ENCODE results near the gene SLC2A14. TPM values are rescaled to one million over a fixed set of nuclear protein-coding genes. Genes with fewer than 3 reads are reported as not detected.
"Not testable (repeated sequence)": the region's sequence is repeated elsewhere in the genome, so short reads cannot be mapped to it uniquely, and the experiment has no call there.

Gene SLC2A14
- polyA plus RNA-seq, 6 donors from 2014 or later: 0.58 TPM; not detected in 5

DNA sequence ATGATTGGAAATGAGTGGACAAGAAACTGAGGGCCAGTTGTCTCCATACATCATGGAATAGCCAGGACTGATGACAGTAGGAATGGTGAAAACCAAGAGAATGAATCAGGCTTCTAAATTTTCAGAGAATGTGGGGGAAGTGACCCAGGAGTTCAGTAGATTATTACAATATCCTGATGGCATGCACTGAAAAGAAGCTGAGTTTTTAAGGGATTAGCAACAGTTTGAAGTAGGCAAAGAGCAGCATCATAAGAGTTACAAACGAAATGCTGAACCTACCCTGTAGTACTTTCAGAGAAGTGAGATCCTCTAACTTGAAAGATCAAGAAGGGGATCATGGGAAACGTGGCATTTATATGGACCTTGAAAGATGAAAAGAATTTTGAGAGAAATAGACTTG is 13.2 kb downstream of the SLC2A14 start:
- Mint-ChIP-seq H3K36me3 (no peaks in the 10 kb centered on the region), H3K27ac (peak overlapping the region in 3 of 6 donors; percentile 2 to 80 (median 12)), H3K9me3 (no peaks in the 10 kb centered on the region), H3K4me3 (no peak overlapping the region), H3K27me3 (peaks cover 10 to 18% (median 13%) of the 10 kb centered on the region in 3 donors), H3K4me1 (peaks cover 9 to 10% (median 9%) of the 10 kb centered on the region in 3 donors)
- DNase-seq (no peak), ATAC-seq (ENCODE audit: low read depth in 2 of 2) (no peak)

DNA sequence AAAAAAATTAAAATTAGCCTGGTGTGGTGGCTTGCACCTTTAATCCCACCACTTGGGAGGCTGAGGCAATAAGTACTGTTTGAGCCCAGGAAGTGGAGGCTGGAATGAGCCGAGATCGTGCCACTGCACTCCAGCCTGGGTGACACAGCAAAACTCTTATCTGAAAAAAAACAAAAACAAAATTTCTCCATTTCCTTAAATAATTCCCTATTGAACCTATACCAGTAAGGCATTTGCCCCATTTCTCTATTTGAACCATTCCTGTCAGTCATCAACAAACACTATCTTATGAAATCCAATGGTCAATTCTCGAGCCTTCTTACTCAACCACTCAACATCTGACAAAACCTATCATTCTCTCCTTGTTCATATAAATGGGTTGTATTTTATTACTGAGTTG is 14.7 kb downstream of the SLC2A14 start:
- Mint-ChIP-seq H3K27me3 (peaks cover 10 to 22% (median 20%) of the 10 kb centered on the region in 3 donors), H3K4me1 (peaks cover 9 to 10% (median 9%) of the 10 kb centered on the region in 3 donors), H3K36me3 (no peaks in the 10 kb centered on the region), H3K27ac (no peak overlapping the region), H3K9me3 (no peaks in the 10 kb centered on the region), H3K4me3 (no peak overlapping the region)
- no peak for DNase-seq
- no peak for ATAC-seq (ENCODE audit: low read depth in 2 of 2)

DNA sequence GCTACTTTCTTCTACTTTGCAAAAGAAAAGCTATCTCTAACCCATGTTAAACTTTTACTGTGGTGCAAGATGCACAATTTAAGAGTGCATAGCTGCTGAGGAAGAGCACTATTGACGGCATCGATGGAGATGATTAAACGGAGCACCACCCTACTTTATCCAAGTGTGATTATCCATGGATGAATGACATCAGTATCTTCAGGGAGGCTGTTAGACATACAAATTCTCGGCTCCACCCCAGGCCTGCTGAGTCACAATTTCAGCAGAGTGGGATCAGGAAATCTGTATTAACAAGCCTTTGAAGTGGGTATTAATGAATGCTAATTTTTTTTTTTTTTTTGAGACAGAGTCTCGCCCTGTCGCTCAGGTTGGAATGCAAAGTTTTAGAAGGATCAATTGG is 16.2 kb downstream of the SLC2A14 start:
- Mint-ChIP-seq H3K36me3 (no peaks in the 10 kb centered on the region), H3K4me3 (no peak overlapping the region), H3K27me3 (peaks cover 18 to 31% (median 26%) of the 10 kb centered on the region in 3 donors), H3K9me3 (no peaks in the 10 kb centered on the region), H3K4me1 (peaks cover 9 to 10% (median 9%) of the 10 kb centered on the region in 3 donors), H3K27ac (no peak overlapping the region)
- no peak for ATAC-seq (ENCODE audit: low read depth in 2 of 2)
- no peak for DNase-seq

DNA sequence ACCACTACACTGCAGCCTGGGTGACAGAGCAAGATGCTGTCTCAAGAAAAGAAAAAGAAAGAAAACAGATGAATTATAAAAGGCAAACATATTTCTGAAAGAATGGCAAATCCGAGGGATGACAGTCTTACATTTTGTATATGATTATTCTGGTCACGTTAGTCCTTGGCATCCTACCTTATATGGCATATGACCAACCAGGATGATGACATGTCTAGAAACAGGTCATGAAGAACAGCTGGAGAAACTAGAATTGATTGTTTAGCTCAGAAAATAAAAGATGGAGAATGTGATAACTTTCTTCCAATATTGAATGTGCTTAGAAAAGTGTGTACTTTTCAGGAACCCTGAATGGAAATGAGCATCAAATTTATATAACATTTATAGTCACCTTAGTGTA is 19.2 kb downstream of the SLC2A14 start:
- Mint-ChIP-seq H3K36me3 (no peaks in the 10 kb centered on the region), H3K27me3 (peaks cover 18 to 27% (median 26%) of the 10 kb centered on the region in 3 donors), H3K4me3 (no peak overlapping the region), H3K9me3 (no peaks in the 10 kb centered on the region), H3K27ac (no peak overlapping the region), H3K4me1 (no peaks in the 10 kb centered on the region)
- ATAC-seq (ENCODE audit: low read depth in 2 of 2): no peak
- DNase-seq: no peak

DNA sequence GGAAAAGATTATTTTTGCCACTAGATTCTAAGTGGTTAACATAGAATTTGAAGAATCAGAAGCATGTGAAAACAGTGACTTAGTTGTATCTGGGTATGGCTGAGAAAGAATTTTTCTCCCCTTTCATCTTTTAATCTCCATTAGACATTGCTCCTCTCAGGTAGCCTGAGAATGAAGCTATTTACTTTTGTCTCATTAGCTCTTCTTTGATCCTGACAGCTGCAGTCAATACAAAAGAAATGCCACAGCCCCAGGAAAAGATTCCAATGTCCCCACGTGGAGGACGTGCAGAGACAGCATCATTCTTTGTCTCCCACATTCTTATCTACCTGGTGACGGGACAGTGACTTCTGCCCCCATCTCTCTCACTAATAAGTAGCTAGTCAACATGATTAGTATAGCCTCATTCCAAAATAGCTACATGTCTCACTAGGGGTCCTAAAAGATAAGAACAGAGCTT is 21.1 kb downstream of the SLC2A14 start:
- not testable (repeated sequence) for H3K9me3 Mint-ChIP-seq

DNA sequence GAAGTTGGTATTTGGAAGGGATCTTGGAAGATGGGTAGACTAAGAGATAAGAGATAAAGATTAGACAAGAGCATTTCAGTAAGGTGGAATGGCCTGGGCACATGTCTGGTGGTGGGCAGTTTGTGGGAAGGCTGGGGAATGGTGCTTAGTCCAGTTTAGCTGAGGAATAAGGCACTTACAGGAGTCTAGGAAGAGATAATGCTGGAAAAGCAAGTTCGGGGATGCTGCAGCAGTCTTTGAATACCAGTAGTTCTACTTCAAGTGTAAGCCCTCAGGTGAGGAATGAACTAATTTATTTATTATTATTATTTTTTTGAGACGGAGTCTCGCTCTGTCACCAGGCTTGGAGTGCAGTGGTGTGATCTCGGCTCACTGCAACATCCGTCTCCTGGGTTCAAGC is 22.6 kb downstream of the SLC2A14 start:
- not testable (repeated sequence) for H3K9me3 Mint-ChIP-seq; ATAC-seq (ENCODE audit: low read depth in 2 of 2); H3K4me3 Mint-ChIP-seq; H3K27ac Mint-ChIP-seq; H3K36me3 Mint-ChIP-seq; DNase-seq
- peaks cover 7 to 10% (median 7%) of the 10 kb centered on the region in 3 donors for H3K4me1 Mint-ChIP-seq
- H3K27me3 Mint-ChIP-seq: peaks cover 12 to 20% (median 18%) of the 10 kb centered on the region in 3 donors

More for the DNA sequence above, 21.1 kb downstream of the SLC2A14 start:
- H3K4me1 Mint-ChIP-seq: peaks cover 7 to 10% (median 7%) of the 10 kb centered on the region in 3 donors
- DNase-seq; H3K4me3 Mint-ChIP-seq; H3K36me3 Mint-ChIP-seq; ATAC-seq (ENCODE audit: low read depth in 2 of 2); H3K27ac Mint-ChIP-seq: not testable (repeated sequence)
- peaks cover 18 to 26% (median 22%) of the 10 kb centered on the region in 3 donors for H3K27me3 Mint-ChIP-seq

DNA sequence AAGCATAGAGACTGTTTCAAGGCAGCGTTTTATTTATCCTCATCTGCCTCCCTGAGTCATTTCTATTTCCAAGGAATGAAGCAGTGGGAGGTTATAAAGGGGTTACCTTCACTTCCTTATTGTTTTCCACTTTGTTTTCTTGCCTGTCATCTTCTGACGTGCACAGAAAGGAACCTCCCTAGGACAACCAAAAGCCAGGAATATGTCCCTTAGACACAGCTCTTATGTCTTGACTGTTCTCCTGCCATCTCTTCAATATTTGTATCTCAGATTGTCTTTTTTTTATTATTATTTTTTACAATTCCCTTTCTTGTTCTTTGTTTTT is 24.7 kb downstream of the SLC2A14 start:
- ATAC-seq (ENCODE audit: low read depth in 2 of 2): peak; percentile 0 to 2
- peaks cover 6 to 17% (median 10%) of the 10 kb centered on the region in 3 donors for H3K27me3 Mint-ChIP-seq
- H3K9me3 Mint-ChIP-seq, DNase-seq, H3K36me3 Mint-ChIP-seq, H3K4me3 Mint-ChIP-seq: not testable (repeated sequence)
- H3K4me1 Mint-ChIP-seq: peaks cover 11 to 16% (median 13%) of the 10 kb centered on the region in 3 donors
- peak overlapping the region in 2 of 6 donors; percentile 2 to 70 for H3K27ac Mint-ChIP-seq

DNA sequence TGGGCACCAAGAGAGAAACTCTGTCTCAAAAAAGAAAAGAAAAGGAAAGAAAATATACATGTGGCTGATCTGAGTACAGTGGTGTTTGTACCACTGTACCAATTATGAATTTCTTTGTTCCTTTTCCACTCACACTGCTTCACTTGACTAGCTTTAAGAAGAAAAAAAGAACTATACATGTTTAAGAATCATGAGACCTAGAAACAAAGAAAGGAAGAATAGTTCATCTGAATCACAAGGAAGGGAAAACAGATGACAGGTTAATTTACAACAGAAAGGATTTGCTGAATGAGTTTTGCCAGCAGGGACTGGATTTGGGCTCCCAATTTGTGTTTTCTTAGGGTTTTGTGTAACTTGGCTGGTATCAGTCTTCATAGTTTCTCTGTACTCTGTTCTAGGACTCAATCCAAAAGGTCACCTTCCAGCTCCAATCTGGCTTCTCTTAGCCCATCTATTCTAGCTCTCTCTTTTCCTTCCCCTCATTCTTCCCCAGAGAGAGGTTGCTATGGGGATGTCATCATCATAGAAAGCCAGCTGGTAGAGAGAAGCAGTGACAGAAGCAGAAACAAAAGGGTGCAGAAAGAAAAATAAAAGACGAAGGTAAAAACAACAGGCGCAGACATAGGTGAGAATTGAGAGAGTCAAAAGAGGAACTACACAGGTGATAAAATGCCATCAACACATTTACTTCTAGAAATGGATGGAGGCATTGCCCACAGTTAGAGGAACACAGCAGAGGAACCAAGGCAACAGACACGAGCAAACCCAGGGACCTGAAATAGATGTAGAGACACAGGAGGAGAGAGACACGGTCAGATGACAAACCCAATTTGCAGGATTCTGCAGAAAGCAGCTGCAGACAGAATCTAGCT is 25.3 kb downstream of the SLC2A14 start:
- DNase-seq (peak; percentile 15), ATAC-seq (ENCODE audit: low read depth in 2 of 2) (peak; percentile 91)
- not testable (repeated sequence) for H3K9me3 Mint-ChIP-seq, H3K36me3 Mint-ChIP-seq
- H3K4me3 Mint-ChIP-seq: peak overlapping the region in 1 of 8 donors; percentile 30
- H3K27ac Mint-ChIP-seq: peak overlapping the region in 5 of 6 donors; percentile 2 to 84 (median 43)
- H3K4me1 Mint-ChIP-seq: peaks cover 11 to 16% (median 13%) of the 10 kb centered on the region in 3 donors
- peaks cover under 1 to 17% (median 5%) of the 10 kb centered on the region in 3 donors for H3K27me3 Mint-ChIP-seq

DNA sequence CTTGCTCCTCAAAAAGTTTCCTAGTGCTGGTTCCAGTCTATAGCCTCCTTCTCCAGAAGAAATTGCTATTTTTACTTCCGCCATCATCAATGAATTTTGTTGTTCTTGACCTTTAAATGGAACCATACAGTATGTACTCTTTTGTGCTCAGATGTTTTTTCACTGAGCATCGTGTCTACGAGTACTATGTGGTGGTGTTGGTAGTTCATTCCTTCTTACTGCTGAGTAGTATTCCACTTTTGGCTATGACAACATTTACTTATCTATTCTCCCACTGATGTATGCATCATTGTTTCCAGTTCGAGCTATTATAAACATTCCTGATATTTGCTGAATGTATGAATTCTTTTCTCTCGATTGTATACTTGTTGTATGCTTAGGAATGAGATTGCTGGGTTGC is 28.6 kb downstream of the SLC2A14 start:
- Mint-ChIP-seq H3K4me3 (peak overlapping the region in 5 of 8 donors; percentile 52 to 84 (median 77)), H3K36me3 (no peaks in the 10 kb centered on the region), H3K9me3 (no peaks in the 10 kb centered on the region), H3K4me1 (peaks cover 11 to 16% (median 13%) of the 10 kb centered on the region in 3 donors), H3K27ac (peak overlapping the region in 2 of 6 donors; percentile 46 to 82), H3K27me3 (no peaks in the 10 kb centered on the region)
- no peak for DNase-seq
- ATAC-seq (ENCODE audit: low read depth in 2 of 2): no peak

DNA sequence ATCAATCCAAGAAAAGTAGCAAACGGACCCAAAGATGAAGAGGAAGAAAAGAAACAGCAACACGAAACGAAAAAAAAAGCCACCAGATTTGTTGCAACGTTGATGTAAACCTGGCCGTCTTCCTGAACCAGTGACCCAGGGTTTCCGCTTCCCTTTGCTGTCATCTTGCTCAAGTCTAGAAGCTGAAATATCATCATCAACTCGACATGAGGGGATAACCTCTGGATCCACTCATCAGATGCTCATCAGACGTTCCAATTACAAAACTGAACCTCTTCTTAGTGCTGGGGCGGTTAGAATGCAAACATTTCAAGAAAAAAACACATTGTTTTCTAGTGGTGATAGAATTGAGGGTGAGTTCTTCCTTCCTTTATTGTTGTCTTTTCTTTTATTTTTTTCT is 29.1 kb downstream of the SLC2A14 start:
- not testable (repeated sequence) for H3K36me3 Mint-ChIP-seq, H3K9me3 Mint-ChIP-seq, H3K27me3 Mint-ChIP-seq
- H3K4me3 Mint-ChIP-seq: peak overlapping the region; percentile 22 to 84 (median 70)
- DNase-seq: peak; percentile 53
- peaks cover 11 to 16% (median 13%) of the 10 kb centered on the region in 3 donors for H3K4me1 Mint-ChIP-seq
- H3K27ac Mint-ChIP-seq: peak overlapping the region in 5 of 6 donors; percentile 46 to 92 (median 89)
- peak; percentile 74 for ATAC-seq (ENCODE audit: low read depth in 2 of 2)

DNA sequence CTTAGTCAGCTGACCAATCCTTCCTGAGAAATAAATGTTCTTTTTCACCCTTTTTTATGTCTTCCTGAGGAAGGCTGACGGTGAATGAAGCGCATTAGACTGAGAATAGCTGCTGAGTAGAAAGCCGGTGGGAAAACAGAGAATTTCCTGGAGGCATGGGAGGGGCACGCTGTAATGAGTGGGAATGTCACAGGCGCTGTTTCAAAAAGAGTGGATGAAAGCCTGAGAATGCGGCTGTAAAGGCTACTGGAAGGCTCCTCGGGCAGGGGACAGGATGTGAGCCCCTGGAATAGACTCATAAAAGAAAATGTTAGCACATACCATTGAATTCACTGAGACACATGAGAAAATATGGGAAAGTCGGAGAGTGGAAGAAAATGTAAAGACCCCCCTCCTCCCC is 29.6 kb downstream of the SLC2A14 start:
- DNase-seq, H3K36me3 Mint-ChIP-seq, H3K27me3 Mint-ChIP-seq, H3K9me3 Mint-ChIP-seq: not testable (repeated sequence)
- Mint-ChIP-seq H3K4me3 (peak overlapping the region in 2 of 8 donors; percentile 57 to 80), H3K27ac (peak overlapping the region in 1 of 6 donors; percentile 82), H3K4me1 (peaks cover 11 to 16% (median 13%) of the 10 kb centered on the region in 3 donors)
- ATAC-seq (ENCODE audit: low read depth in 2 of 2): peak in 1 of 2 donors; percentile 5

DNA sequence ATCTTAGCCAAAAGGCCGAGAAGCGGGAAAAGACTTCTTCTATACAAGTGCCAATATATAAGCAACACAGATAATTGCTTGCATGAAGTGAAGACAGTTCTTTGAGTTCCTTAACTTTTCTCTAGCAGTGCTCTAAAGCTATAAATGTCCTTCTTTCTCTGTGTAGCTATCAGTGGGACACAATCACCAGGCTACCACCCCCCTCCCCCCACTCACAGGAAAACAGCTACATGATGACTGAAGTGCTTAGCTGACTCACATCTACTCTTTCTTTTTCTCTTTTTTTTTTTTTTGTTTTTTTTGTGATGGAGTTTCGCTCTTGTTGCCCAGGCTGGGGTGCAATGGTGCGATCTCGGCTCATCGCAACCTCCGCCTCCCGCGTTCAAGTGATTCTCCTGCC is 30.3 kb downstream of the SLC2A14 start:
- not testable (repeated sequence) for H3K9me3 Mint-ChIP-seq; DNase-seq; H3K27ac Mint-ChIP-seq; H3K36me3 Mint-ChIP-seq; H3K27me3 Mint-ChIP-seq; ATAC-seq (ENCODE audit: low read depth in 2 of 2)
- Mint-ChIP-seq H3K4me1 (peaks cover 8 to 12% (median 9%) of the 10 kb centered on the region in 3 donors), H3K4me3 (peak overlapping the region in 2 of 8 donors; percentile 16 to 38)

DNA sequence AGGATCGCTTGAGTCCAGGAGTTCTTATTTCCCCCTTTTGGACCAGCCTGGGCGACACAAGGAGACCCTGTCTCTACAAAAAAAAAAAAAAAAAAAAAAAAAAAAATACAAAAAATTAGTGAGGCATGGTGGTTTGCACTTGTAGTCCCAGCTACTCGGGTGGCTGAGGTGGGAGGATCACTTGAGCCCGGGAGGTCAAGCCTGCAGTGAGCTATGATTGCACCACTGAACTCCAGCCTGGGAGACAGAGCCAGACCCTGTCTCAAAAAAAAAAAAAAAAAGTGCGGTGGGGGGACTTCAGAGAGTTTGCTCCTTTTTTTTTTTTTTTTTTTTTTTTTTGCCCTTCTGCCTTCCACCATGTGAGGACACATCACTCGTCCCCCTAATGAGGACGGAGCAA is 32.9 kb downstream of the SLC2A14 start:
- not testable (repeated sequence) for ATAC-seq (ENCODE audit: low read depth in 2 of 2); H3K4me3 Mint-ChIP-seq; H3K27ac Mint-ChIP-seq; H3K27me3 Mint-ChIP-seq; DNase-seq; H3K9me3 Mint-ChIP-seq; H3K36me3 Mint-ChIP-seq; H3K4me1 Mint-ChIP-seq

DNA sequence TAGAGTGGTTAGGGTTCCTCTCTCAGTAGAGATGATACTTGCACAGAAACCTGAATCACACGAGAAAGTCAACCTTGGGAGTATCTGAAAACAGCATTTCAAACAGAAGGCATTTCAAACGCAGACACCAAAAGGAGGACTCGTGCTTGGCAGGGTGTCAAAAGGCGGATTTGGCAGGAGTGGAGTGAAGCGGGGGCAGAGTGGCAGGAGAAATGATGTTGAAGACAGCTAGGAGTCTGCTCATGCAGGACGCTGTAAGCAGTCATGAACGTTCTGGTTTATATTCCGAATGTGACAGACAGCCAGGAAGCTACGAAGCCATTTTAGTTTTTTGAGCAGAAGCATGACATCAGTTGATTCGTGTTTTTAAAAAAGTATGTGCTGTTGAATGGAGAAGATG is 33.5 kb downstream of the SLC2A14 start:
- H3K4me3 Mint-ChIP-seq; DNase-seq; ATAC-seq (ENCODE audit: low read depth in 2 of 2); H3K9me3 Mint-ChIP-seq; H3K27ac Mint-ChIP-seq; H3K36me3 Mint-ChIP-seq; H3K27me3 Mint-ChIP-seq; H3K4me1 Mint-ChIP-seq: not testable (repeated sequence)

Data from naive B cell (primary cell).